Head of caudate nucleus (tissue), 42 donors: Measurements from ENCODE around the gene IL37.

Experiments
- DNase-seq, 42 donors: peaks; one replicate each; pipeline versions ENCODE4 v3.0.0 to v3.0.0-alpha.2; 2020 to 2021; ENCODE audit warnings: mixed read lengths in 7 of 42
- intact Hi-C: fragments of 100-400 bp; cut with DNase I; formaldehyde crosslinking; loops from one replicate; pipeline ENCODE4 v1.15.0; 2022

Gene IL37

DNA sequence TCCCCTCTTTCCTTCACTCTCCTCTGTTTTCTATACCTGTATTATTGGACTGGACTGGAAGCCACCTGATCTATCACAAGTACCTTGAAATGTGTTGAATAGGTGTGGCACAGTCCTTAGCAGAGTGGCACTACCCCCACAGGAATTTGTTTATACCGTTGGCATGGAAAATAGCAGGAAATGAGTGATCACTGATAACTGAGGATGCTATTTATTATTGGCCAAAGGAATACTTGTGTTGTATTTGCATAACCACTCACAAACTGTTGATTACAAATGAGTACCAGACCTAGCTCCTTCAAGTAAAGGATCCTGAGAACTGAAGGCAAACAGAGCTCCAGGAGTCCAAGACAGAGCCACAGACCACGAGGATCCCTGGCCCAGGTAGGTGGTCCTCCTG is at the start of gene IL37:
Gene IL37 (plus strand): TSS at position 301 of the 400 bp plus-strand sequence. CDS start 1,848 bp downstream, outside the sequence.
- intact Hi-C loops: no loop called here
- no peak for DNase-seq

DNA sequence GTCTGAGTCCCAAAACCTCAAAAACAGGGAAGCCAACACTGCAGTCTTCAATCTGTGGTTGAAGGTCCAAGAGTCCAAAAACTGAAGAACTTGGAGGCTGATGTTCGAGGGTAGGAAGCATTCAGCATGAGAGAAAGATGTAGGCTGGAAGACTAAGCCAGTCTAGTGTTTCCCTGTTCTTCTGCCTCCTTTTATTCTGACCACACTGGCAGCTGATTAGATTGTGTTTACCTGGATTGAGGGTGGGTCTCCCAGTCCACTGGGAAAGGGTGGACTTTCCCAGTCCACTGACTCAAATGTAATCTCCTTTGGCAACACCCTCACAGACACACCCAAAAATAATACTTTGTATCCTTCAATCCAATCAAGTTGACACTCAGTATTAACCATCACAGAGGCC is 46.9 kb upstream of the IL37 start:
- intact Hi-C loops: no loop called here
- no peak for DNase-seq

- DNase-seq: no peak
- intact Hi-C loops: no loop called here
Observed at GRCh38 chr2:112866128-112866835, 44.7 kb upstream of the IL37 start.

GRCh38 chr2:112867701-112868631 is 43.0 kb upstream of the IL37 start:
- intact Hi-C loops: no loop called here
- DNase-seq: no peak

GRCh38 chr2:112869258-112869842 is 41.6 kb upstream of the IL37 start:
- no peak for DNase-seq
- intact Hi-C loops: no loop called here

DNA sequence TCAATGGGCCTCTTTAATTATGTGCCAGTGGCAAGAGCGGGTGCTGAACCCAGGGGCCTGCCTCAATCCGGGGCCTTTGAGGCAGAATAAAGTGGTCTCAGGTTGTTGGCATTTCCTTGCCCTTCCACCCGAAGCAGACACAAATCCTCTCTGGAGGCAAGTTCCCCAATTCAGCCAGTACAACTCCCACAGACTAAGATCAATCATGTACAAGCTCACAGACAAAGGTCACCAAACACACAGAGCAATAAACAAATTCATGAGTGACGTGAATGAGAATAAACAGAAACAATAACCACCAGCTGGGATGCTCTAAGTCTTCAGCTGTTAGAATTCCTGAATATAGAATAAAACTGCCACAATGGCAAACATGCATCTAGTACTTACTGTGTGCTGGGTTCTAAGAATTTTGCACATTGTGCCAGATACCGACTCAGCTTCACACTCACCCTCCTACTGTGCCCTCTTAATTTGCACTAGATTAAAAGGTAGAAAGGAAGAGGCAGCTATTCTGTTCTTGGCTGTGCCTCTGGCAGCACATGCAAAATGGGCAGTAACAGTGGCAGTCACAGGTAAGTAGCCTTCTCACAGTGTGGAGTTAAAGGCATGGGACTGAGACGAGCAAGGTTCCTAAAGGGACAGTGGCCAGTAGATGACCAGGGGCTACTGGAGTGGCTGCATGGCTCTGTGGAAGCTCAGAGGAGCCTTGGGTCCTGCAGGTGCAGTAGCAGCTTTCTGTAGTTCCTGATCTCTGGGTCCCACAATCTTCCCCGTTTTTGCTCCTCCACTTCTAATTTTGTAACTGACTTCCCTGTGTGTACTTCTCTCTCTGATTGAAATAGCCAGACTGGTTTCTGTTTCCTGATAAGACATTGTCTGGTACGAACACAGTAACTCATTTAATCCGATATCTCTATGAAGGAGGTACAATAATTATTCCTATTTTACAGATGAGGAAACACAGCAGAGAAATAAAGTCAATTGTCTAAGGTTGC is 39.8 kb upstream of the IL37 start:
- intact Hi-C loops: no loop called here
- no peak for DNase-seq

DNA sequence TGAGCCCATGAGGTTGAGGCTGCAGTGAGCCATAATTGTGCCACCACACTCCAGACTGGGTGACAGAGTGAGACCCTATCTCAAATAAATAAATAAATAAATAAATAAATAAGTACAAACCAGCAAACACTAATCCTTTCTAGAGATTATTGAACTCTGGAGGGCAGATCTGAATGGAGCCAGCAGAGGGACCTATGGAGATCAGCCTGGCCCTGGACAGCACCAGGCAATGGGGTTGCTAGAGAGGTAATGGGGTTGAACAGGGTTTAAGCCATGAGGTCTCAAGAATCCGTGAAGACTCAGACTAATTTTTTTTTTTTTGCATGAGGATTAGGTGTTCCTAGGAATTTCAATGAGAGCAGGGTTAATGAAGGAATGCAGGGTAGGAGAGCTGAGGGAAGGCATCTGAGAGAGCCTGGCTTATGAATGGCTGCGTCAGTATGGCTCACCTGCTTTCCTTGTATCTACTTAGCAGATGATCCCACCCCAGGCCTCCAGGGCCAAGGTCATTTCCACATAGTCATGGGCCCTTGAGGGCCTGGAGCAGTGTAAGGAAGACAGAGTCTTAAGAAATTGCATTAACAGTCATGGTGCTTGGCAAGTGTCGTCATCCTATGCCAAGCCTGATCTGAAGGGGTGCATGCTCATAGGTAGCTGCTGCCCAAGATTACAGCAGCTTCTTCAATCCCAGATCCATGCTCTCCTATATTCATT is 34.6 kb upstream of the IL37 start:
- no peak for DNase-seq
- intact Hi-C loops: no loop called here

- intact Hi-C loops: no loop called here
- DNase-seq: no peak
Observed at GRCh38 chr2:112876971-112877361, 34.0 kb upstream of the IL37 start.

- no peak for DNase-seq
Observed at GRCh38 chr2:112877423-112877822, 33.5 kb upstream of the IL37 start.

GRCh38 chr2:112879491-112880041 is 31.4 kb upstream of the IL37 start:
- DNase-seq: no peak
- intact Hi-C loops: no loop called here

More at GRCh38 chr2:112877423-112877822, 33.5 kb upstream of the IL37 start:
- intact Hi-C loops: no loop called here

DNA sequence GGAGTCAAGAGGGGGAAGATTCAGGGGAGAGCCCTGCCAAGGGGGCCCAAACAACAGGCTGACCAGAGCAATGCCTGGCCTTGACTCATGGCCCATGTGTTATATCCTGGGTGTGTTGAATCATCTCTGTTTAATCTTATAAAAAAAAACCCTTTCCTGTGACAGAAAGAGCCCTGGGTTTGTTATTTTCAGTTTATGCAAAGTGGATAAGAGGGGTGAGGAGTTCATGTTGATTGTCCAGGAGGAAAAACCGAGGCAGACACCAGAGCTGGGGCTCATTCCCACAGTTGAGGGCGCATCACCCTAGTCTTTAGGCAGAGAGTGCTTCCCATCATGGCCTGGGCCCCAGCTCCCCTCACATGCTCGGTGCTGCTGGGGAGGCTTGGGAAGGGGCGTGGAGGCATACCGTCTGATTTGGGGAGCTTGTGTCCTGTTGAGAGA is 30.9 kb upstream of the IL37 start:
- intact Hi-C loops: no loop called here
- no peak for DNase-seq

GRCh38 chr2:112880696-112881095 is 30.3 kb upstream of the IL37 start:
- intact Hi-C loops: no loop called here

GRCh38 chr2:112881217-112881985 is 29.6 kb upstream of the IL37 start:
- peak in 37 of 42 donors; percentile 15 to 81 (median 54) for DNase-seq
- intact Hi-C loops: no loop called here

More at GRCh38 chr2:112880696-112881095, 30.3 kb upstream of the IL37 start:
- DNase-seq: no peak

DNA sequence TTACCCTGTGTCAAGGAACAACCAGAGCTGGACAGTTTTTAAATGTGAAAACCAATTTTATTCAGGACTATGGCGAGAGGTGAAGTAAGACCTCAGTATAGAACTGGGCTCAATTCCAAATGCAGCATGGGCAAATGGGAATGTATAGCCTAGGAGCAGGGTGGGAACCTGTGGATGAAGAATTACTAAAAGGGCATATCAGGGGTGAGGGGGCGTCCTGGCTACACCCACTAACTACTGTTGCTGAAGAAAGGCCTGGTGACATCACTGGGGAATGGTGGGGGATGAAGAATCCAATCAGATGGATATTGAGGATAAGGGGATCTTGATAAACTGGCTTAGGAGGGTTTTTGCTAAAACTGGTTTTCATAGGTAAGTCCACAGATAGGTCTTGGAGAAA is 27.3 kb upstream of the IL37 start:
- no peak for DNase-seq
- intact Hi-C loops: no loop called here

- peak in 35 of 42 donors; percentile 16 to 84 (median 61) for DNase-seq
- intact Hi-C loops: loop anchor here (5.0 kb wide), 1 partner anchor 138 kb away; no protein-coding TSS in a partner anchor
Observed at GRCh38 chr2:112884869-112885505, 26.0 kb upstream of the IL37 start.

DNA sequence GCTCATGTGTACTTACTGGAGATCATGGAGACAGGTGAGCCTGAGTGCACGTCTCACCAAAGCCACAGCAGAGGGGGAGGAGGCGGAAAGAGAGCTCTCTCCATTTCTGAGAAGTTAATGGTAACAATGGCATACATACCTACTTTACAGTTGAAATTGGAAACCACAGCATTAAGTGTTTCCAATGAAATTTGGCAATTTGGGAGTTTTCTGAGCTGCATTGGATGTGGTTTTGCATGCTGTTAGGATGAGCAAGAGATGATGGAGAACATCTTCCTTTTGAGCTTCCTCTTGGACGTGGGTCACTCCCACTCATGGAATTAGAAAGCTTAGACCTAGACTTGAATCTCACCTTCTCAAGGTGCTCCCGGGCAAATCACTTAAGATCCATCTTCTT is 25.5 kb upstream of the IL37 start:
- no peak for DNase-seq
- intact Hi-C loops: loop anchor here (5.0 kb wide), 1 partner anchor 138 kb away; no protein-coding TSS in a partner anchor
